A673 (cell line): Measurements from ENCODE around the gene ALDH7A1. TPM values are rescaled to one million over a fixed set of nuclear protein-coding genes. Genes with fewer than 3 reads are reported as not detected.
A peak's percentile ranks its signal among the peaks of the same experiment; 100 is the strongest.
"Not testable (repeated sequence)": the region's sequence is repeated elsewhere in the genome, so short reads cannot be mapped to it uniquely, and the experiment has no call there.

Experiments used
- BruUV-seq: library from RNA; stranded (reverse); fragments of 400-500 nt; replicated peaks from 2 replicates; lab custom pipeline; 2021; lab: Mats Ljungman, UMichigan
- CTCF ChIA-PET: fragments of 300-600 bp; sonication (Branson Sonifier 250); formaldehyde crosslinking; loops from one replicate; lab custom pipeline; 2022; ENCODE audit warnings: antibody characterized with exemption; lab: Charles Lee
- POLR2A ChIA-PET: fragments of 300-600 bp; sonication (Branson Sonifier 250); formaldehyde crosslinking; loops from one replicate; lab custom pipeline; 2022; ENCODE audit warnings: antibody characterized with exemption; ENCODE audit not compliant: low non-redundant PET; lab: Charles Lee
- DNase-seq: peaks from one replicate; pipeline ENCODE4 v3.0.0-alpha.2; 2015; ENCODE audit warnings: low spot score
- H3K27ac ChIP-seq: fragments of 200-600 bp; sonication (generic); 2 replicates; pipeline ENCODE4 v1.5.1; 2016; ENCODE audit warnings: mixed run types, low read depth, mild to moderate bottlenecking, mixed read lengths, antibody characterized with exemption, low read length; ENCODE audit not compliant: poor library complexity, severe bottlenecking
- H3K27me3 ChIP-seq: fragments of 200-600 bp; sonication (generic); replicated peaks from 2 replicates; pipeline ENCODE4 v1.6.1; 2017; ENCODE audit warnings: mixed run types, low read depth, mild to moderate bottlenecking, mixed read lengths, antibody characterized with exemption, low read length; ENCODE audit not compliant: insufficient read depth, poor library complexity
- H3K36me3 ChIP-seq: fragments of 200-600 bp; sonication (generic); 2 replicates; pipeline ENCODE4 v1.6.1; 2016; ENCODE audit warnings: mixed run types, mild to moderate bottlenecking, mixed read lengths, antibody characterized with exemption, low read length; ENCODE audit not compliant: insufficient read depth, poor library complexity, severe bottlenecking
- H3K4me1 ChIP-seq: fragments of 200-600 bp; sonication (generic); 2 replicates; pipeline ENCODE4 v1.6.1; 2017; ENCODE audit warnings: mixed run types, mild to moderate bottlenecking, mixed read lengths, antibody characterized with exemption, low read length; ENCODE audit not compliant: insufficient read depth, poor library complexity, severe bottlenecking
- H3K4me3 ChIP-seq: fragments of 200-600 bp; sonication (generic); 2 replicates; pipeline ENCODE4 v1.5.1; 2016; ENCODE audit warnings: low read depth, mixed run types, mild to moderate bottlenecking, mixed read lengths, low read length; ENCODE audit not compliant: poor library complexity, severe bottlenecking
- H3K9me3 ChIP-seq: fragments of 200-600 bp; sonication (generic); 2 replicates; pipeline ENCODE4 v1.6.1; 2016; ENCODE audit warnings: mixed run types, low read depth, mild to moderate bottlenecking, mixed read lengths, antibody characterized with exemption, low read length; ENCODE audit not compliant: poor library complexity, severe bottlenecking
- CTCF ChIP-seq: fragments of 300-800, 200-600 bp; sonication (generic); conservative IDR thresholded peaks from 2 replicates; pipeline ENCODE4 v1.5.1; 2017; ENCODE audit warnings: low read depth, mild to moderate bottlenecking, antibody characterized with exemption, low read length, moderate library complexity, mixed read lengths
- EZH2 ChIP-seq: fragments of 200-600 bp; sonication (generic); IDR thresholded peaks from 2 replicates; pipeline ENCODE4 v1.6.1; 2017; ENCODE audit warnings: borderline replicate concordance, low read depth, mild to moderate bottlenecking, mixed read lengths, antibody characterized with exemption, low read length; ENCODE audit not compliant: poor library complexity, severe bottlenecking
- intact Hi-C: fragments of 100-400 bp; cut with micrococcal nuclease; formaldehyde crosslinking; loops from one replicate; pipeline ENCODE4 v1.10.0; 2022; ENCODE audit not compliant: unreplicated experiment
- total RNA-seq: library from RNA; stranded (reverse); gene quantifications from 2 replicates; pipeline ENCODE4 v1.2.3, GENCODE V29; 2021

Gene ALDH7A1
- total RNA-seq, 1 experiment from 2014 or later, result 95.2 TPM

- Histone ChIP-seq H3K36me3 (peaks cover 12% of the 10 kb centered on the region), H3K9me3 (no peaks in the 10 kb centered on the region), H3K27ac (no peak overlapping the region), H3K4me1 (no peaks in the 10 kb centered on the region), H3K4me3 (no peak overlapping the region), H3K27me3 (no peaks in the 10 kb centered on the region)
- intact Hi-C loops, result no loop called here
- ChIA-PET CTCF (interaction anchor here (0.7 kb wide), 1 partner anchor 986 kb away, joined by 4 read pairs; no protein-coding TSS in a partner anchor), POLR2A (no interaction called here)
- TF ChIP-seq EZH2 (no peak), CTCF (no peak)
- DNase-seq, result no peak
- BruUV-seq, result no TSS peak
Measured at GRCh38 chr5:126562823-126563222, 32.2 kb downstream of the ALDH7A1 start.

GRCh38 chr5:126561908-126562307 is 33.1 kb downstream of the ALDH7A1 start:
- TF ChIP-seq EZH2, result no peak
- TF ChIP-seq CTCF, result 0 out of 2 replicates have a peak, but pooled peaks have one; percentile 15
- BruUV-seq, result no TSS peak
- CTCF ChIA-PET, result interaction anchor here (0.7 kb wide), 1 partner anchor 985 kb away, joined by 4 read pairs; no protein-coding TSS in a partner anchor
- POLR2A ChIA-PET, result interaction anchor here (0.7 kb wide), 1 partner anchor 106 kb away, joined by 3 read pairs; no protein-coding TSS in a partner anchor
- H3K4me1 ChIP-seq, result no peaks in the 10 kb centered on the region
- DNase-seq, result no peak
- H3K27me3 ChIP-seq, result no peaks in the 10 kb centered on the region
- H3K4me3 ChIP-seq, result no peak overlapping the region
- peaks cover 12% of the 10 kb centered on the region for H3K36me3 ChIP-seq
- intact Hi-C loops, result no loop called here
- H3K9me3 ChIP-seq, result no peaks in the 10 kb centered on the region
- H3K27ac ChIP-seq, result no peak overlapping the region

- BruUV-seq, POLR2A ChIA-PET, H3K27me3 ChIP-seq, H3K4me3 ChIP-seq, H3K9me3 ChIP-seq, CTCF ChIA-PET, intact Hi-C loops, DNase-seq, H3K4me1 ChIP-seq, H3K27ac ChIP-seq: not testable (repeated sequence)
- peaks cover 13% of the 10 kb centered on the region for H3K36me3 ChIP-seq
Measured at GRCh38 chr5:126555101-126555500, 39.9 kb downstream of the ALDH7A1 start.

GRCh38 chr5:126552614-126553013 is 42.4 kb downstream of the ALDH7A1 start:
- ChIA-PET CTCF (no interaction called here), POLR2A (no interaction called here)
- TF ChIP-seq CTCF (no peak), EZH2 (no peak)
- BruUV-seq, result no TSS peak
- intact Hi-C loops, result no loop called here
- no peaks in the 10 kb centered on the region for H3K4me1 ChIP-seq
- no peak for DNase-seq
- no peak overlapping the region for H3K27ac ChIP-seq
- no peak overlapping the region for H3K4me3 ChIP-seq
- no peaks in the 10 kb centered on the region for H3K9me3 ChIP-seq
- peaks cover 35% of the 10 kb centered on the region for H3K36me3 ChIP-seq
- no peaks in the 10 kb centered on the region for H3K27me3 ChIP-seq
